ENCODE results near the gene RAB1A. TPM values are rescaled to one million over a fixed set of nuclear protein-coding genes. Genes with fewer than 3 reads are reported as not detected.
"Not testable (repeated sequence)": the region's sequence is repeated elsewhere in the genome, so short reads cannot be mapped to it uniquely, and the experiment has no call there.

RAB1A gene
- total and polyA plus RNA-seq, 4 donors, result 118 to 165 (median 130) TPM

DNA sequence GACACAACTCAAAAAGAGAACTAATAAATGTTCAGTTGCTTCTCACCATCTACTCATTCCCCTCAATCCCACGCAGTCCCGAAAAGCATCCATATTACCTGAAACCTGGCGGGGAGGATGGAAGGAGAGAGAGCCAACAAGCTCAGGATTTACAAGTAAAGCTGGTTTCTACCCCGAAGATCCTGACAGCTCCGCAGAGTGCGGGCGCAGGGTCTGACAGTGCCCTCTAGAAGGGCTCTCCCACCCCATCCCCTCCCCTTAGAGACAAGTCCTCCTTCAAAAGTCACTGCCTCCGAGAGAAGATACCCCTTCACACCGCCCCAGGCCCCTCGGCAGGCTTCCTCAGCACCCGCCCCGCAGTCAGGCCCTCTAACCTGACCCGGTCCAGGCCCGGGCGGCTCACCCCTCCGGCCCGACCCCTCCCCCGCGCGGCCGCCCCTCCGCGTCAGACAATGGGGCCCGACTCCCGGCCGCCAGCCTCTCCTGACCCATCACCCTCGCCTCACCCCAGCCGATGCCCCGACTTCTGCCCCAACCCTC, 550 bp downstream of the RAB1A start:
- H3K4me3 ChIP-seq (ENCODE audit: low read length in 2 of 2), result peak overlapping the region; percentile 60 to 96
- peak; percentile 67 for ATAC-seq (ENCODE audit: low FRiP score)
- peaks cover 0 to 2% of the 10 kb centered on the region in 2 donors for H3K4me1 ChIP-seq (ENCODE audit: control insufficient read depth in 1 of 2, insufficient read depth in 2 of 2, low read length in 2 of 2)
- no peaks in the 10 kb centered on the region for H3K36me3 ChIP-seq (ENCODE audit: control insufficient read depth in 1 of 2, insufficient read depth in 2 of 2, low read length in 1 of 2)
- peak overlapping the region; percentile 88 to 95 for H3K27ac ChIP-seq (ENCODE audit: low read depth in 1 of 2, low read length in 2 of 2)
- DNase-seq, result peak; percentile 73 to 89
- no peaks in the 10 kb centered on the region for H3K9me3 ChIP-seq (ENCODE audit: control insufficient read depth, low read length)
- no peaks in the 10 kb centered on the region for H3K27me3 ChIP-seq (ENCODE audit: control insufficient read depth in 1 of 2, insufficient read depth in 2 of 2, low read length in 1 of 2)
- intact Hi-C loops (cut with DNase I), result loop anchor here in 1 of 2 donors (10.0 kb wide), 1 partner anchor 55 kb away; no protein-coding TSS in a partner anchor
- WGBS, 2 donors, result 1% methylated on average over 28 to 29 of the region's 29 CpGs

GRCh38 chr2:65128297-65129190, 1.4 kb downstream of the RAB1A start:
- Histone ChIP-seq H3K4me3 (ENCODE audit: low read length in 2 of 2) (peak overlapping the region; percentile 60 to 96), H3K36me3 (ENCODE audit: control insufficient read depth in 1 of 2, insufficient read depth in 2 of 2, low read length in 1 of 2) (no peaks in the 10 kb centered on the region), H3K27ac (ENCODE audit: low read depth in 1 of 2, low read length in 2 of 2) (no peak overlapping the region), H3K27me3 (ENCODE audit: control insufficient read depth in 1 of 2, insufficient read depth in 2 of 2, low read length in 1 of 2) (no peaks in the 10 kb centered on the region), H3K9me3 (ENCODE audit: control insufficient read depth, low read length) (no peaks in the 10 kb centered on the region), H3K4me1 (ENCODE audit: control insufficient read depth in 1 of 2, insufficient read depth in 2 of 2, low read length in 2 of 2) (peaks cover 0 to 2% of the 10 kb centered on the region in 2 donors)
- WGBS, 2 donors, result 4 to 5% methylated on average over 8 of the region's 8 CpGs
- intact Hi-C loops (cut with DNase I), result loop anchor here in 1 of 2 donors (10.0 kb wide), 1 partner anchor 54 kb away; no protein-coding TSS in a partner anchor
- DNase-seq (no peak), ATAC-seq (ENCODE audit: low FRiP score) (no peak)

DNA sequence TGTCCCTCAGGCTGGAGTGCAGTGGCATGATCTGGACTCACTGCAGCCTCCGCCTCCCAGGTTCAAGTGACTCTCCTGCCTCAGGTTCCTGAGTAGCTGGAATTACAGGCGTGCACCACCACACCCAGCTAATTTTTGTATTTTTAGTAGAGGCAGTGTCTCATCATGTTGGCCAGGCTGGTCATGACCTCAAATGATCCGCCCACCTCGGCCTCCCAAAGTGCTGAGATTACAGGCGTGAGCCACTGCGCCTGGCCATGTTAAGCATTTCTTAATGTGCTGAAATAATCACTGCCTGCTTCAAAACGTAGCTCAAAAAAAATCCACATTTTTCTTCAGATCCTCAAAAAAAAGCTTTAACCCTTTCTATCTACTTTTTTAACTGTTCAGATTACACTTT, 4.4 kb downstream of the RAB1A start:
- not testable (repeated sequence) for H3K4me3 ChIP-seq (ENCODE audit: low read length in 2 of 2); DNase-seq; ATAC-seq (ENCODE audit: low FRiP score); H3K27ac ChIP-seq (ENCODE audit: low read depth in 1 of 2, low read length in 2 of 2); H3K4me1 ChIP-seq (ENCODE audit: control insufficient read depth in 1 of 2, insufficient read depth in 2 of 2, low read length in 2 of 2); H3K36me3 ChIP-seq (ENCODE audit: control insufficient read depth in 1 of 2, insufficient read depth in 2 of 2, low read length in 1 of 2); H3K27me3 ChIP-seq (ENCODE audit: control insufficient read depth in 1 of 2, insufficient read depth in 2 of 2, low read length in 1 of 2); H3K9me3 ChIP-seq (ENCODE audit: control insufficient read depth, low read length)
- intact Hi-C loops (cut with DNase I), result loop anchor here in 1 of 2 donors (10.0 kb wide), 1 partner anchor 51 kb away; no protein-coding TSS in a partner anchor
- WGBS, 2 donors, result 61 to 63% methylated on average over 7 of the region's 7 CpGs

DNA sequence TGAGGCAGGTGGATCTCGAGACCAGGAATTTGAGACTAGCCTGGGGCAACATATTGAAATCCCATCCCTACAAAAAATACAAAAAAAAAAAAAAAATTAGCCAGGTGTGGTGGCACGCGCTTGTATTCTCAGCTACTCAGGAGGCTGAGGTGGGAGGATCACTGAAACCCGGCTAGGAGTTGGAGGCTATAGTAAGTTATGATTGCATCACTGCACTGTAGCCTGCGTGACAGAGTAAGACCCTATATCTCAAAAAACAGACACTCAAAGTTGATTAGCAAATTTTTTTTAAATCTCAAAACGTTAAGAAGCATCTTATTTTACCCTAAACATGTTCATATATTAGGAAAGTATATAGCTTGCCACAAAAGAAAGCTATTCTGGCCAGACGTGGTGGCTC, 7.6 kb downstream of the RAB1A start:
- intact Hi-C loops (cut with DNase I), result loop anchor here in 1 of 2 donors (10.0 kb wide), 1 partner anchor 48 kb away; no protein-coding TSS in a partner anchor
- H3K36me3 ChIP-seq (ENCODE audit: control insufficient read depth in 1 of 2, insufficient read depth in 2 of 2, low read length in 1 of 2), result no peaks in the 10 kb centered on the region
- no peak for DNase-seq
- H3K4me1 ChIP-seq (ENCODE audit: control insufficient read depth in 1 of 2, insufficient read depth in 2 of 2, low read length in 2 of 2), result peaks cover 2% of the 10 kb centered on the region in 2 donors
- no peaks in the 10 kb centered on the region for H3K27me3 ChIP-seq (ENCODE audit: control insufficient read depth in 1 of 2, insufficient read depth in 2 of 2, low read length in 1 of 2)
- H3K27ac ChIP-seq (ENCODE audit: low read depth in 1 of 2, low read length in 2 of 2), result no peak overlapping the region
- ATAC-seq (ENCODE audit: low FRiP score), result no peak
- no peak overlapping the region for H3K4me3 ChIP-seq (ENCODE audit: low read length in 2 of 2)
- no peaks in the 10 kb centered on the region for H3K9me3 ChIP-seq (ENCODE audit: control insufficient read depth, low read length)
- 83 to 86% methylated on average over 7 of the region's 7 CpGs for WGBS, 2 donors

- DNase-seq (no peak), ATAC-seq (ENCODE audit: low FRiP score) (peak; percentile 55)
- no peak overlapping the region for H3K4me3 ChIP-seq (ENCODE audit: low read length in 2 of 2)
- intact Hi-C loops (cut with DNase I), result loop anchor here in 1 of 2 donors (10.0 kb wide), 1 partner anchor 46 kb away; no protein-coding TSS in a partner anchor
- no peak overlapping the region for H3K27ac ChIP-seq (ENCODE audit: low read depth in 1 of 2, low read length in 2 of 2)
- H3K9me3 ChIP-seq (ENCODE audit: control insufficient read depth, low read length), result no peaks in the 10 kb centered on the region
- peaks cover 2% of the 10 kb centered on the region in 2 donors for H3K4me1 ChIP-seq (ENCODE audit: control insufficient read depth in 1 of 2, insufficient read depth in 2 of 2, low read length in 2 of 2)
- 48% methylated on average over 5 of the region's 5 CpGs for WGBS, 2 donors
- no peaks in the 10 kb centered on the region for H3K27me3 ChIP-seq (ENCODE audit: control insufficient read depth in 1 of 2, insufficient read depth in 2 of 2, low read length in 1 of 2)
- H3K36me3 ChIP-seq (ENCODE audit: control insufficient read depth in 1 of 2, insufficient read depth in 2 of 2, low read length in 1 of 2), result no peaks in the 10 kb centered on the region
Measured at GRCh38 chr2:65120990-65121693, 8.8 kb downstream of the RAB1A start.

DNA sequence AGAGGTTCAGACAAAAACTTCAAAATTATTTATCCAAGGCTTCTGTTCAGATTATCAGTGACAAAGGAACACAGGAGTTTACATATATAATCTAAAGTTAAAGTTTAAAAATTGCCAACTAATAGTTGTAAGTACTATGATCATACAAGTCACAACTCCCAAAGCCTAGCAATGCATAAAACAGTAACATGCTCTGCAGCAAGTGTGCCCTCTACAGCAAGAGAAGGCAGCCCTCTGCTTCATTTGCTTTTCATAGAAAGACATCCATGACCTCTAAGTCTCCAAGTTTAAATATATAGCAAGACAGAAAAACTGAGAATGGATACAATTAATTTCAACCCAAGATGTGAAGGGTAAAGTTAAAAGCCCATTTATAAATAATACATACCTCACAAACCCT, 13.3 kb downstream of the RAB1A start:
- ATAC-seq (ENCODE audit: low FRiP score) (no peak), DNase-seq (no peak)
- no peaks in the 10 kb centered on the region for H3K9me3 ChIP-seq (ENCODE audit: control insufficient read depth, low read length)
- intact Hi-C loops (cut with DNase I), result no loop called here
- H3K27ac ChIP-seq (ENCODE audit: low read depth in 1 of 2, low read length in 2 of 2), result no peak overlapping the region
- H3K36me3 ChIP-seq (ENCODE audit: control insufficient read depth in 1 of 2, insufficient read depth in 2 of 2, low read length in 1 of 2), result no peaks in the 10 kb centered on the region
- no peaks in the 10 kb centered on the region for H3K27me3 ChIP-seq (ENCODE audit: control insufficient read depth in 1 of 2, insufficient read depth in 2 of 2, low read length in 1 of 2)
- H3K4me1 ChIP-seq (ENCODE audit: control insufficient read depth in 1 of 2, insufficient read depth in 2 of 2, low read length in 2 of 2), result peaks cover 2% of the 10 kb centered on the region in 2 donors
- H3K4me3 ChIP-seq (ENCODE audit: low read length in 2 of 2), result no peak overlapping the region

- Histone ChIP-seq H3K4me3 (ENCODE audit: low read length in 2 of 2) (no peak overlapping the region), H3K27me3 (ENCODE audit: control insufficient read depth in 1 of 2, insufficient read depth in 2 of 2, low read length in 1 of 2) (no peaks in the 10 kb centered on the region), H3K27ac (ENCODE audit: low read depth in 1 of 2, low read length in 2 of 2) (no peak overlapping the region), H3K4me1 (ENCODE audit: control insufficient read depth in 1 of 2, insufficient read depth in 2 of 2, low read length in 2 of 2) (no peaks in the 10 kb centered on the region), H3K9me3 (ENCODE audit: control insufficient read depth, low read length) (no peaks in the 10 kb centered on the region), H3K36me3 (ENCODE audit: control insufficient read depth in 1 of 2, insufficient read depth in 2 of 2, low read length in 1 of 2) (no peaks in the 10 kb centered on the region)
- ATAC-seq (ENCODE audit: low FRiP score) (no peak), DNase-seq (no peak)
- intact Hi-C loops (cut with DNase I), result no loop called here
Measured at GRCh38 chr2:65114921-65115320, 15.0 kb downstream of the RAB1A start.

- WGBS, 2 donors, result 60 to 65% methylated on average over 2 of the region's 2 CpGs
- H3K4me3 ChIP-seq (ENCODE audit: low read length in 2 of 2), result no peak overlapping the region
- intact Hi-C loops (cut with DNase I), result no loop called here
- no peaks in the 10 kb centered on the region for H3K27me3 ChIP-seq (ENCODE audit: control insufficient read depth in 1 of 2, insufficient read depth in 2 of 2, low read length in 1 of 2)
- H3K36me3 ChIP-seq (ENCODE audit: control insufficient read depth in 1 of 2, insufficient read depth in 2 of 2, low read length in 1 of 2), result no peaks in the 10 kb centered on the region
- ATAC-seq (ENCODE audit: low FRiP score), result no peak
- H3K9me3 ChIP-seq (ENCODE audit: control insufficient read depth, low read length), result no peaks in the 10 kb centered on the region
- no peak overlapping the region for H3K27ac ChIP-seq (ENCODE audit: low read depth in 1 of 2, low read length in 2 of 2)
- no peaks in the 10 kb centered on the region for H3K4me1 ChIP-seq (ENCODE audit: control insufficient read depth in 1 of 2, insufficient read depth in 2 of 2, low read length in 2 of 2)
- no peak for DNase-seq
Measured at GRCh38 chr2:65113816-65114215, 16.1 kb downstream of the RAB1A start.
